ENCODE results near the gene PPP1R12A.

- no peak for TF ChIP-seq CTCF (IDR thresholded peaks at IDR 0.05)
- no peak for TF ChIP-seq ZFX (IDR thresholded peaks at IDR 0.05; ENCODE audit: borderline replicate concordance)
These were observed 169.7 kb downstream of the PPP1R12A start for GRCh38 chr12:79765157-79765556.
